HEK293T (cell line): ENCODE data around the gene RABAC1.

Experiments
- ARNT ChIP-seq: fragments of 450-650 bp; IDR thresholded peaks from 2 replicates; pipeline ENCODE4 v1.6.1; 2017; ENCODE audit warnings: mild to moderate bottlenecking
- BHLHE40 ChIP-seq: fragments of 450-650 bp; IDR thresholded peaks from 2 replicates; pipeline ENCODE4 v1.6.1; 2016; ENCODE audit warnings: mild to moderate bottlenecking, moderate library complexity, borderline replicate concordance
- CTBP1 ChIP-seq: fragments of 450-650 bp; IDR thresholded peaks from 2 replicates; pipeline ENCODE4 v1.6.1; 2016; ENCODE audit warnings: borderline replicate concordance
- FOXK2 ChIP-seq: fragments of 450-650 bp; IDR thresholded peaks from 2 replicates; pipeline ENCODE4 v1.6.1; 2016; ENCODE audit warnings: mild to moderate bottlenecking
- FOXM1 ChIP-seq: fragments of 450-650 bp; IDR thresholded peaks from 2 replicates; pipeline ENCODE4 v1.6.1; 2017; ENCODE audit warnings: mild to moderate bottlenecking, borderline replicate concordance
- NFRKB ChIP-seq: fragments of 450-650 bp; IDR thresholded peaks from 2 replicates; pipeline ENCODE4 v1.6.1; 2016; ENCODE audit warnings: mild to moderate bottlenecking, moderate library complexity
- PKNOX1 ChIP-seq: fragments of 450-650 bp; IDR thresholded peaks from 2 replicates; pipeline ENCODE4 v1.6.1; 2016
- SP1 ChIP-seq: fragments of 450-650 bp; IDR thresholded peaks from 2 replicates; pipeline ENCODE4 v1.6.1; 2017
- SUZ12 ChIP-seq: fragments of 450-650 bp; IDR thresholded peaks from 2 replicates; pipeline ENCODE4 v1.6.1; 2016; ENCODE audit warnings: mild to moderate bottlenecking
- TARDBP ChIP-seq: fragments of 450-650 bp; IDR thresholded peaks from 2 replicates; pipeline ENCODE4 v1.6.1; 2016
- ZNF384 ChIP-seq: fragments of 450-650 bp; IDR thresholded peaks from 2 replicates; pipeline ENCODE4 v1.6.1; 2016

GRCh38 chr19:41923045-41923788 is 35.9 kb downstream of the RABAC1 start:
- TF ChIP-seq SP1, result no peak
- TF ChIP-seq TARDBP, result no peak
- TF ChIP-seq FOXK2, result no peak
- no peak for TF ChIP-seq FOXM1
- TF ChIP-seq ZNF384, result no peak
- TF ChIP-seq NFRKB, result no peak
- TF ChIP-seq CTBP1, result no peak
- no peak for TF ChIP-seq SUZ12
- no peak for TF ChIP-seq BHLHE40
- TF ChIP-seq ARNT, result no peak
- TF ChIP-seq PKNOX1, result no peak
